Measurements from ENCODE around the gene CHAF1A.
A peak's percentile ranks its signal among the peaks of the same experiment; 100 is the strongest.

CHAF1A gene, protein sequence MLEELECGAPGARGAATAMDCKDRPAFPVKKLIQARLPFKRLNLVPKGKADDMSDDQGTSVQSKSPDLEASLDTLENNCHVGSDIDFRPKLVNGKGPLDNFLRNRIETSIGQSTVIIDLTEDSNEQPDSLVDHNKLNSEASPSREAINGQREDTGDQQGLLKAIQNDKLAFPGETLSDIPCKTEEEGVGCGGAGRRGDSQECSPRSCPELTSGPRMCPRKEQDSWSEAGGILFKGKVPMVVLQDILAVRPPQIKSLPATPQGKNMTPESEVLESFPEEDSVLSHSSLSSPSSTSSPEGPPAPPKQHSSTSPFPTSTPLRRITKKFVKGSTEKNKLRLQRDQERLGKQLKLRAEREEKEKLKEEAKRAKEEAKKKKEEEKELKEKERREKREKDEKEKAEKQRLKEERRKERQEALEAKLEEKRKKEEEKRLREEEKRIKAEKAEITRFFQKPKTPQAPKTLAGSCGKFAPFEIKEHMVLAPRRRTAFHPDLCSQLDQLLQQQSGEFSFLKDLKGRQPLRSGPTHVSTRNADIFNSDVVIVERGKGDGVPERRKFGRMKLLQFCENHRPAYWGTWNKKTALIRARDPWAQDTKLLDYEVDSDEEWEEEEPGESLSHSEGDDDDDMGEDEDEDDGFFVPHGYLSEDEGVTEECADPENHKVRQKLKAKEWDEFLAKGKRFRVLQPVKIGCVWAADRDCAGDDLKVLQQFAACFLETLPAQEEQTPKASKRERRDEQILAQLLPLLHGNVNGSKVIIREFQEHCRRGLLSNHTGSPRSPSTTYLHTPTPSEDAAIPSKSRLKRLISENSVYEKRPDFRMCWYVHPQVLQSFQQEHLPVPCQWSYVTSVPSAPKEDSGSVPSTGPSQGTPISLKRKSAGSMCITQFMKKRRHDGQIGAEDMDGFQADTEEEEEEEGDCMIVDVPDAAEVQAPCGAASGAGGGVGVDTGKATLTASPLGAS
- 14.4 to 26.1 (median 25.1) reads per million in 3 donors for total RNA-seq

DNA sequence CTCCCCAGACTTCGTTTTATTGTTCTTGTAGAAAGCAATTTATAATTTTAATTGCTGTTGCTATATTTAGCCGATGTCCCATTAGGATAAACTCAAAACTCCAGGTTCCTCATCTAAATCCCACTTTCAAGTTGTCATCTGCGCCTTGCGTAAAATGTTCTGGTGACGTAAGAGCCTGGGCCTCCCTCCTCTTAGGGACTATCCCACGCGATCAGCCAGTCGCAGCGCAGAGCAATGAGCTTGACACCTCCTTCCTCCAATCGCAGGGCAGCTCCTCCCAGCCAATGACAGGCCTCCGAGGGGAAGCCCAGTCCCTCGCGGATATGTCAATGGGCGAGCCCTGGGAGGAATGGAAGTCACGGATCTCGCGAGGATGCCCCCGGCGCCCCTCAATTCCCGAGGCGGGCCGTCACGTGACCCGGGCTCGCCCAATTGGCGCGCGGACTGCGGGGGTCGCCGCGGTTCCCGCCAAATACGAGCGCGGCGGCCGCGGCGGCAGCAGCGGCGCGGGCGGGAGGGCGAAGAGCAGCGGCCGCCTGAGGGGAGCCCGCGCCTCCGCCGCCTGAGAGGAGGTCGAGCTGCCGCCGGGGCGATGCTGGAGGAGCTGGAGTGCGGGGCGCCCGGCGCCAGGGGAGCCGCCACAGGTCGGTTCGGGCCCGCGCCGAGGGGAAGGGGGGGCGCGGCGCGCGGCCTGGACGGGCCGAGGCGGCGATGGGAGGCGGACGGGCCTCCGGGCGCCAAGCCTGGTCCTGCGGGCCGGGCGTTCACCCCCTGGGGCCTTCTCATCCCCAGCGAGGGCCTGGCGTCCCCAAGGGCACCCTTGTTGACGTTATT lies at the start of gene CHAF1A:
TSS of gene CHAF1A (plus strand) at position 470 of the 834 bp plus-strand sequence. CDS start at position 593, 123 bp downstream.
- Histone ChIP-seq H3K9me3 (ENCODE audit: control insufficient read depth, low read length) (no peaks in the 10 kb centered on the region), H3K36me3 (ENCODE audit: control insufficient read depth, insufficient read depth, low read length) (no peaks in the 10 kb centered on the region), H3K4me1 (ENCODE audit: control insufficient read depth, insufficient read depth, low read length, poor library complexity, severe bottlenecking) (peaks cover 31% of the 10 kb centered on the region), H3K4me3 (ENCODE audit: insufficient read depth, low read depth, low read length, poor library complexity, severe bottlenecking) (peak within 1 kb of the TSS; percentile 76), H3K27me3 (replicated peaks; ENCODE audit: control insufficient read depth, insufficient read depth, low read length, poor library complexity, severe bottlenecking) (no peaks in the 10 kb centered on the region), H3K27ac (ENCODE audit: insufficient read depth, low read length, poor library complexity, severe bottlenecking) (peak within 1 kb of the TSS; percentile 91)
- peak; percentile 97 to 100 (median 99) for DNase-seq

DNA sequence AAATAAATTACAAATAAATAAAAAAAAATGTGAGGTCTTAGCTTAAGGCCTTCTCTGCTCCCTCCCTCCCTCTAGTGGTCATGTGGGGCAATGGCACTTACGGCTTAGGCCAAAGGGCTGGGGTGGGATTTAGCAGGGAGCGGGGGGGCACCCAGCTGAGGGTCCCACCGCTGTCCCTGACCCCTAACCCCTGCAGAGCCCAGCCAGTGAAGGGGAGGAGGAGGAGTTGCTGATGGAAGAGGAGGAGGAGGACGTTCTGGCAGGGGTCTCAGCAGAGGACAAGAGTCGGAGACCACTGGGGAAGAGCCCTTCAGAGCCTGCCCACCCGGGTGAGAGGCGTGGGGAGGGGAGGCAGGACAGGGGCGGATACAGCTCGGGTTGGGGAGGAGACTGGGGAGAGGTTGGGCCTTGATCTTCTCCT lies 49.7 kb upstream of the CHAF1A start:
- DNase-seq = peak in 2 of 3 donors; percentile 30 to 47
- Histone ChIP-seq H3K4me1 (ENCODE audit: control insufficient read depth, insufficient read depth, low read length, poor library complexity, severe bottlenecking) (no peaks in the 10 kb centered on the region), H3K27ac (ENCODE audit: insufficient read depth, low read length, poor library complexity, severe bottlenecking) (no peak overlapping the region), H3K9me3 (ENCODE audit: control insufficient read depth, low read length) (no peaks in the 10 kb centered on the region), H3K4me3 (ENCODE audit: insufficient read depth, low read depth, low read length, poor library complexity, severe bottlenecking) (no peak overlapping the region), H3K36me3 (ENCODE audit: control insufficient read depth, insufficient read depth, low read length) (no peaks in the 10 kb centered on the region), H3K27me3 (replicated peaks; ENCODE audit: control insufficient read depth, insufficient read depth, low read length, poor library complexity, severe bottlenecking) (no peaks in the 10 kb centered on the region)

DNA sequence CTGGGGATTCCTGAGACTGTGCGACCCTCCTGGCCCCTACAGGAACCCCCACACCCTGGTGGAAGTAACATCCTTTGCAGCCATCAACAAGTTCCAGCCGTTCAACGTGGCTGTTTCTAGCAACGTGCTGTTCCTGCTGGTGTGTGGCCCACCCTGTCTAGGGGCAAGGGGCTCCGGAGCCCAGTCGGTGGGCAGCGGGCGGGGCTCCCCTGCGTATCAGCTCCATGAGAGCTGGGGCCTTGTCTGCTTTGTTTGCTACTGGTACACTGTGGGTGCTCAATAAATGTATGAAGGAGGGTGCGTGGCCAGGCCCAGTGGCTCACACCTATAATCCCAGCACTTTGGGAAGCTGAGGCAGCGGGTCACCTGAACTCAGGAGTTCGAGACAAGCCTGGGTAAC lies 48.2 kb upstream of the CHAF1A start:
- no peaks in the 10 kb centered on the region for H3K27me3 ChIP-seq (replicated peaks; ENCODE audit: control insufficient read depth, insufficient read depth, low read length, poor library complexity, severe bottlenecking)
- H3K9me3 ChIP-seq (ENCODE audit: control insufficient read depth, low read length) = no peaks in the 10 kb centered on the region
- H3K4me1 ChIP-seq (ENCODE audit: control insufficient read depth, insufficient read depth, low read length, poor library complexity, severe bottlenecking) = no peaks in the 10 kb centered on the region
- H3K4me3 ChIP-seq (ENCODE audit: insufficient read depth, low read depth, low read length, poor library complexity, severe bottlenecking) = no peak overlapping the region
- H3K27ac ChIP-seq (ENCODE audit: insufficient read depth, low read length, poor library complexity, severe bottlenecking) = no peak overlapping the region
- peaks cover 6% of the 10 kb centered on the region for H3K36me3 ChIP-seq (ENCODE audit: control insufficient read depth, insufficient read depth, low read length)
- no peak for DNase-seq

DNA sequence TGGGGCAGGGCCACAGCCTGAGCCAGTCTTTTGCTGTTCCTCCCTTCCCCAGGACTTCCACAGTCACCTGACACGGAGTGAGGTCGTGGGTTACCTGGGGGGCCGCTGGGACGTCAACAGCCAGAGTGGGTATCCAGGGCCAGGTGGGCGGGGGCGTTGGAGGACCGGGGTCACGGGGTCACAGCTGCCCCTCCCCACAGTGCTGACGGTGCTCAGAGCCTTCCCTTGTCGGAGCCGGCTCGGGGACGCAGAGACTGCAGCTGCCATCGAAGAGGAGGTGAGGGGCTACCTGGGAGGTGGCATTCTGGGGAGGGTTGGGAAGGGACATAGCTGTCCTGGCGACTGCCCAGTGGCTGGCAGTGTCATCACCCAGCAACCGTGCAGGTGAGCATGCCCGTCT lies 47.5 kb upstream of the CHAF1A start:
- no peaks in the 10 kb centered on the region for H3K27me3 ChIP-seq (replicated peaks; ENCODE audit: control insufficient read depth, insufficient read depth, low read length, poor library complexity, severe bottlenecking)
- no peak overlapping the region for H3K4me3 ChIP-seq (ENCODE audit: insufficient read depth, low read depth, low read length, poor library complexity, severe bottlenecking)
- no peak overlapping the region for H3K27ac ChIP-seq (ENCODE audit: insufficient read depth, low read length, poor library complexity, severe bottlenecking)
- DNase-seq = no peak
- H3K4me1 ChIP-seq (ENCODE audit: control insufficient read depth, insufficient read depth, low read length, poor library complexity, severe bottlenecking) = no peaks in the 10 kb centered on the region
- H3K36me3 ChIP-seq (ENCODE audit: control insufficient read depth, insufficient read depth, low read length) = peaks cover 12% of the 10 kb centered on the region
- no peaks in the 10 kb centered on the region for H3K9me3 ChIP-seq (ENCODE audit: control insufficient read depth, low read length)

DNA sequence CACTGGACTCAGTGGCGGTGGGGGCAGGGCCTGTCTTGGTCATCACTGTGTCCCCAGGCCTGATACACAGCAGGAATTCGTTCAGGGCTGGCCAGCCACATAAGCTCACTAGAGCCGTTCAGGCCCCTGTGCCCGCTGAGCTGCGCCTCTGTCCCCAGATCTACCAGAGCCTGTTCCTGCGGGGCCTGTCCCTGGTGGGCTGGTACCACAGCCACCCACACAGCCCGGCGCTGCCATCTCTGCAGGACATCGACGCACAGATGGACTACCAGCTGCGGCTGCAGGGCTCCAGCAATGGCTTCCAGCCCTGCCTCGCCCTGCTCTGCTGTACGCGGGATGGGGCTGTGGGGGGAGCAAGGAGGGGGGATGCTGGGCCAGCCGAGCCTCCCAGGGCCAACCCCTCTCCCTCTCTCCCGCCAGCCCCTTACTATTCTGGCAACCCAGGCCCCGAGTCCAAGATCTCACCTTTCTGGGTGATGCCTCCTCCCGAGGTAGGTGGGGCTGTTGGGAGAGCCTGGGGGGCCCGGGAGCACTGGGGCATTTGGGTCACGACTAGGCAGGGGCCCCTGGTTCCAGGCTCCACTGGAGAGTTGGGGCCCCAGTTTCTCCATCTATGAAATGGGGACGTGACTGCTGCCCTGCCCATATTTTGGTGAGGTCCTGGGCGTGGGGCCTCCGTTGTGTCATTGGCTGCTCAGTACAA lies 45.2 kb upstream of the CHAF1A start:
- no peak for DNase-seq
- H3K9me3 ChIP-seq (ENCODE audit: control insufficient read depth, low read length) = no peaks in the 10 kb centered on the region
- H3K27me3 ChIP-seq (replicated peaks; ENCODE audit: control insufficient read depth, insufficient read depth, low read length, poor library complexity, severe bottlenecking) = no peaks in the 10 kb centered on the region
- H3K36me3 ChIP-seq (ENCODE audit: control insufficient read depth, insufficient read depth, low read length) = peaks cover 36% of the 10 kb centered on the region
- no peaks in the 10 kb centered on the region for H3K4me1 ChIP-seq (ENCODE audit: control insufficient read depth, insufficient read depth, low read length, poor library complexity, severe bottlenecking)
- no peak overlapping the region for H3K27ac ChIP-seq (ENCODE audit: insufficient read depth, low read length, poor library complexity, severe bottlenecking)
- H3K4me3 ChIP-seq (ENCODE audit: insufficient read depth, low read depth, low read length, poor library complexity, severe bottlenecking) = no peak overlapping the region

DNA sequence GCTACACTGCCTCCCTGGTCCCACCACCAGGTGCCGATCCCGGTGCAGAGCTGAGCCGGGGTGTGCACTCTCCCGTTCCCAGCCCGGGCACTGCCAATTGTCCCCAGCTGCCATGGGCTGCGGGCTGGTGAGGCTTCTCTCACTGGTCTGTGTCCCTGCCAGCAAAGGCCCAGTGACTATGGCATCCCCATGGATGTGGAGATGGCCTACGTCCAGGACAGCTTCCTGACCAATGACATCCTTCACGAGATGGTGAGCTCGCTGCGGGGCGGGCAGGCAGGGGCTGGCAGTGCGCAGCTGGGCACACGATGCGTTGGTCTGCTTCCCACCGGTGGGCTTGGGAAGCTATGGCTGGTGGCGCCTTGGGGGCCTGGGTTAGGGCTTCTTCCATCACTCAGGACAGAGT lies 44.5 kb upstream of the CHAF1A start:
- H3K9me3 ChIP-seq (ENCODE audit: control insufficient read depth, low read length) = no peaks in the 10 kb centered on the region
- no peaks in the 10 kb centered on the region for H3K4me1 ChIP-seq (ENCODE audit: control insufficient read depth, insufficient read depth, low read length, poor library complexity, severe bottlenecking)
- H3K27ac ChIP-seq (ENCODE audit: insufficient read depth, low read length, poor library complexity, severe bottlenecking) = no peak overlapping the region
- DNase-seq = no peak
- H3K36me3 ChIP-seq (ENCODE audit: control insufficient read depth, insufficient read depth, low read length) = peaks cover 42% of the 10 kb centered on the region
- H3K4me3 ChIP-seq (ENCODE audit: insufficient read depth, low read depth, low read length, poor library complexity, severe bottlenecking) = no peak overlapping the region
- H3K27me3 ChIP-seq (replicated peaks; ENCODE audit: control insufficient read depth, insufficient read depth, low read length, poor library complexity, severe bottlenecking) = no peaks in the 10 kb centered on the region

DNA sequence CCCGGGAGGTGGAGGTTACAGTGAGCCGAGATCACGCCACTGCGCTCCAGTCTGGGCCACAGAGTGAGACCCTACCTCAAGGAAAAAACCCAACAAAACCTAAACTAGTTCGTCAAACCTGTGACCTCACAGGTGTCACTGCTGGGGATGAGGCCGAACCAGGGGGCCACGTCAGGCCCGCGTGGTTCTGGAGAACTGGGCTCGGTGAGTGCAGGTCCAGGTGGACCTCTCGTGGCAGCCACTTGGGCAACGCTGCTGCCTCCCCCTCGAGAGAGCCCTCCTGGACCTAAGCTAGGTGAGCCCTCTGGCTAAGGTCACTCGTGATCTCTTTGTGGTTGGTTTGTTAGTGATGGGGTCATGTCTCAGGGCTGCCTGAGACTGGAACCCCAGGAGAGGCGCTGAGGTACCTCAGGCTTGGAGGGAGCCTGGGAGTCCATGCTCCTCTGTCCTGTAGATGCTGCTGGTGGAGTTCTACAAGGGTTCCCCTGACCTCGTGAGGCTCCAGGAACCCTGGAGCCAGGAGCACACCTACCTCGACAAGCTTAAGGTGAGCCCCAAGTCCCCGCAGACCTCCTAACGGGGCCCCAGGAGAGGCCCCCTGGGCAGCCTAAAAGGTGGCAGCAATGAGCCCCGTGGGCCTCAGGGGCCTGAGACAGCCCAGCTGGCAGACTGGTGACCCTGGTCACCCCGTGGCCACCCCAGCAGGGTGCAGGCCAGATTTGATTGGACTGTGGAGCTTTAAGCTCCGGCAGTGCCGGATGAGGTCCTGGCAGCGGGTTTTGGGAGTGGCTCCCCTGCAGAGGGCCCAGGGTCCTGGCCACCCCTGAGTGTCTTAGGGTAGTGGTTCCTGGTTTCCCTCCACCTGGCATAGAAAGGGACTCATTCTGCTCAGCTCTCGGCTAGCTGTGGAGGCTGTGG lies 43.5 kb upstream of the CHAF1A start:
- Histone ChIP-seq H3K36me3 (ENCODE audit: control insufficient read depth, insufficient read depth, low read length) (peaks cover 52% of the 10 kb centered on the region), H3K4me1 (ENCODE audit: control insufficient read depth, insufficient read depth, low read length, poor library complexity, severe bottlenecking) (no peaks in the 10 kb centered on the region)

DNA sequence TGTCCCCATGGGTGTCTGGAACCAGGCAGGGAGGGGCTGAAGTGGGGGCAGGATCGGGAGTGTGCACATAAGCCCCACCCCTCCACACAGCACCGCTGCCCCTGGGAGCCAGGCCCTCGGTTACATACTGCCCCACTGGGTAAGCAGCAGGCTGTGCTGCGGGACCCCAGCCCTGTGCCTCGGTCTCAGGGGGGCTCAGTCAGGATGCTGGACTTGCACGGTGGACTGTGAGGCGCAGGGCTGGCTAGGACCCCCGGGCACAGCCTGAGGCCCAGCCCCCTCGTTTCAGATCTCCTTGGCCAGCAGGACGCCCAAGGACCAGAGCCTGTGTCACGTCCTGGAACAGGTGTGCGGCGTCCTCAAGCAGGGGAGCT lies 42.8 kb upstream of the CHAF1A start:
- Histone ChIP-seq H3K27me3 (replicated peaks; ENCODE audit: control insufficient read depth, insufficient read depth, low read length, poor library complexity, severe bottlenecking) (no peaks in the 10 kb centered on the region), H3K4me3 (ENCODE audit: insufficient read depth, low read depth, low read length, poor library complexity, severe bottlenecking) (no peak overlapping the region), H3K9me3 (ENCODE audit: control insufficient read depth, low read length) (no peaks in the 10 kb centered on the region), H3K27ac (ENCODE audit: insufficient read depth, low read length, poor library complexity, severe bottlenecking) (no peak overlapping the region), H3K4me1 (ENCODE audit: control insufficient read depth, insufficient read depth, low read length, poor library complexity, severe bottlenecking) (no peaks in the 10 kb centered on the region), H3K36me3 (ENCODE audit: control insufficient read depth, insufficient read depth, low read length) (peaks cover 57% of the 10 kb centered on the region)
- no peak for DNase-seq

More for the DNA sequence above, 43.5 kb upstream of the CHAF1A start:
- Histone ChIP-seq H3K27me3 (replicated peaks; ENCODE audit: control insufficient read depth, insufficient read depth, low read length, poor library complexity, severe bottlenecking) (no peaks in the 10 kb centered on the region), H3K9me3 (ENCODE audit: control insufficient read depth, low read length) (no peaks in the 10 kb centered on the region), H3K4me3 (ENCODE audit: insufficient read depth, low read depth, low read length, poor library complexity, severe bottlenecking) (no peak overlapping the region), H3K27ac (ENCODE audit: insufficient read depth, low read length, poor library complexity, severe bottlenecking) (no peak overlapping the region)
- DNase-seq = no peak

Measured in effector memory CD4-positive, alpha-beta T cell (primary cell).